ENCODE results near the gene KRTAP16-1.
A peak's percentile ranks its signal among the peaks of the same experiment; 100 is the strongest.

Gene KRTAP16-1

GRCh38 chr17:41345992-41346391, 36.9 kb upstream of the KRTAP16-1 start:
- no peak overlapping the region for H3K4me3 ChIP-seq (ENCODE audit: low read length)
- TF ChIP-seq CTCF (IDR thresholded peaks at IDR 0.05; ENCODE audit: insufficient read depth, low read depth, low read length, missing control alignments), result no peak
- no peak for DNase-seq (ENCODE audit: low read depth)

GRCh38 chr17:41343029-41343428, 33.9 kb upstream of the KRTAP16-1 start:
- DNase-seq (ENCODE audit: low read depth), result no peak
- no peak for TF ChIP-seq CTCF (IDR thresholded peaks at IDR 0.05; ENCODE audit: insufficient read depth, low read depth, low read length, missing control alignments)
- no peak overlapping the region for H3K4me3 ChIP-seq (ENCODE audit: low read length)

GRCh38 chr17:41340934-41341861, 32.1 kb upstream of the KRTAP16-1 start:
- DNase-seq (ENCODE audit: low read depth), result no peak

GRCh38 chr17:41340494-41340893, 31.4 kb upstream of the KRTAP16-1 start:
- no peak for TF ChIP-seq CTCF (IDR thresholded peaks at IDR 0.05; ENCODE audit: insufficient read depth, low read depth, low read length, missing control alignments)

More at GRCh38 chr17:41340934-41341861, 32.1 kb upstream of the KRTAP16-1 start:
- no peak overlapping the region for H3K4me3 ChIP-seq (ENCODE audit: low read length)
- no peak for TF ChIP-seq CTCF (IDR thresholded peaks at IDR 0.05; ENCODE audit: insufficient read depth, low read depth, low read length, missing control alignments)

GRCh38 chr17:41339571-41340172, 30.6 kb upstream of the KRTAP16-1 start:
- peak; percentile 32 for DNase-seq (ENCODE audit: low read depth)
- no peak overlapping the region for H3K4me3 ChIP-seq (ENCODE audit: low read length)
- TF ChIP-seq CTCF (IDR thresholded peaks at IDR 0.05; ENCODE audit: insufficient read depth, low read depth, low read length, missing control alignments), result no peak

More at GRCh38 chr17:41340494-41340893, 31.4 kb upstream of the KRTAP16-1 start:
- no peak overlapping the region for H3K4me3 ChIP-seq (ENCODE audit: low read length)
- no peak for DNase-seq (ENCODE audit: low read depth)

GRCh38 chr17:41338961-41339485, 29.9 kb upstream of the KRTAP16-1 start:
- DNase-seq (ENCODE audit: low read depth), result peak; percentile 94
- no peak overlapping the region for H3K4me3 ChIP-seq (ENCODE audit: low read length)
- TF ChIP-seq CTCF (IDR thresholded peaks at IDR 0.05; ENCODE audit: insufficient read depth, low read depth, low read length, missing control alignments), result no peak
